HEK293 (cell line): Measurements from ENCODE around the gene LINC00237.

Experiments
- CTCF ChIA-PET: fragments of 350-600 bp; formaldehyde crosslinking; extraction: SDS; loops from one replicate; lab custom pipeline; 2021; ENCODE audit warnings: antibody characterized with exemption; lab: Yijun Ruan, JAX
- POLR2A ChIA-PET: fragments of 300-600 bp; formaldehyde crosslinking; extraction: SDS; loops from one replicate; lab custom pipeline; 2020; ENCODE audit warnings: antibody characterized with exemption, inconsistent platforms; lab: Yijun Ruan, JAX
- H3K27ac ChIP-seq: fragments of 200-500 bp; sonication (Bioruptor generic); 2 replicates; pipeline ENCODE4 v1.5.1; 2014; ENCODE audit warnings: low read depth, low read length, control low read depth, inconsistent platforms; ENCODE audit errors: extremely low read depth
- H3K36me3 ChIP-seq, 2 experiments: fragments of 200-500 bp in 1 of 2; sonication (Bioruptor generic) in 1 of 2; 1 replicate in 1 of 2; 2 replicates in 1 of 2; pipeline ENCODE4 v1.5.1; 2014 to 2017; ENCODE audit warnings: inconsistent platforms in 2 of 2, low read length in 2 of 2; ENCODE audit not compliant: control insufficient read depth in 2 of 2, insufficient read depth in 1 of 2
- H3K4me1 ChIP-seq: fragments of 200-500 bp; sonication (Bioruptor generic); 2 replicates; pipeline ENCODE4 v1.5.1; 2014; ENCODE audit warnings: mild to moderate bottlenecking, low read length, inconsistent platforms; ENCODE audit not compliant: control insufficient read depth, insufficient read depth
- H3K4me3 ChIP-seq: 2 replicates; pipeline ENCODE4 v1.5.1; 2011; ENCODE audit warnings: low read depth, mild to moderate bottlenecking, control low read depth, low read length, moderate library complexity
- H3K9me3 ChIP-seq: fragments of 200-500 bp; sonication (Bioruptor generic); 2 replicates; pipeline ENCODE4 v1.5.1; 2014; ENCODE audit warnings: low read depth, low read length, inconsistent platforms; ENCODE audit not compliant: control insufficient read depth, insufficient read depth
- OVOL3 ChIP-seq: fragments of 450-650 bp; formaldehyde crosslinking; IDR thresholded peaks from 2 replicates; pipeline ENCODE4 v1.5.1; 2016; ENCODE audit warnings: missing biosample characterization, missing genetic modification characterization
- ZNF184 ChIP-seq: fragments of 450-650 bp; IDR thresholded peaks from 2 replicates; pipeline ENCODE4 v1.5.1; 2018; ENCODE audit warnings: missing biosample characterization, mild to moderate bottlenecking, missing genetic modification characterization
- ZNF311 ChIP-seq: fragments of 450-650 bp; formaldehyde crosslinking; IDR thresholded peaks from 2 replicates; pipeline ENCODE4 v1.5.1; 2017; ENCODE audit warnings: missing biosample characterization, missing genetic modification characterization, borderline replicate concordance
- ZNF433 ChIP-seq: fragments of 450-650 bp; formaldehyde crosslinking; IDR thresholded peaks from 2 replicates; pipeline ENCODE4 v1.5.1; 2016; ENCODE audit warnings: missing biosample characterization, missing genetic modification characterization, low read depth
- ZNF623 ChIP-seq: fragments of 450-650 bp; formaldehyde crosslinking; IDR thresholded peaks from 2 replicates; pipeline ENCODE4 v1.5.1; 2016; ENCODE audit warnings: missing biosample characterization, missing genetic modification characterization
- TF ChIP-seq, protein P1 (sequence below): fragments of 450-650 bp; IDR thresholded peaks from 2 replicates; pipeline ENCODE4 v1.5.1; 2018; ENCODE audit warnings: missing biosample characterization, missing genetic modification characterization
- TF ChIP-seq, protein P2 (sequence below): fragments of 450-650 bp; formaldehyde crosslinking; IDR thresholded peaks from 2 replicates; pipeline ENCODE4 v1.5.1; 2016; ENCODE audit warnings: missing biosample characterization, missing genetic modification characterization
- TF ChIP-seq, protein P3 (sequence below): fragments of 450-650 bp; formaldehyde crosslinking; IDR thresholded peaks from 2 replicates; pipeline ENCODE4 v1.5.1; 2017; ENCODE audit warnings: missing biosample characterization, missing genetic modification characterization
- TF ChIP-seq, protein P4 (sequence below): fragments of 450-650 bp; formaldehyde crosslinking; IDR thresholded peaks from 2 replicates; pipeline ENCODE4 v1.5.1; 2016; ENCODE audit warnings: missing biosample characterization, missing genetic modification characterization, low read depth
- TF ChIP-seq, protein P5 (sequence below): fragments of 450-650 bp; formaldehyde crosslinking; IDR thresholded peaks from 2 replicates; pipeline ENCODE4 v1.5.1; 2016; ENCODE audit warnings: missing biosample characterization, missing genetic modification characterization
- TF ChIP-seq, protein P6 (sequence below): fragments of 450-650 bp; formaldehyde crosslinking; IDR thresholded peaks from 2 replicates; pipeline ENCODE4 v1.5.1; 2016; ENCODE audit warnings: missing biosample characterization, missing genetic modification characterization
- TF ChIP-seq, protein P7 (sequence below): fragments of 450-650 bp; IDR thresholded peaks from 2 replicates; pipeline ENCODE4 v1.5.1; 2018; ENCODE audit warnings: missing biosample characterization, mild to moderate bottlenecking, missing genetic modification characterization

Gene LINC00237

DNA sequence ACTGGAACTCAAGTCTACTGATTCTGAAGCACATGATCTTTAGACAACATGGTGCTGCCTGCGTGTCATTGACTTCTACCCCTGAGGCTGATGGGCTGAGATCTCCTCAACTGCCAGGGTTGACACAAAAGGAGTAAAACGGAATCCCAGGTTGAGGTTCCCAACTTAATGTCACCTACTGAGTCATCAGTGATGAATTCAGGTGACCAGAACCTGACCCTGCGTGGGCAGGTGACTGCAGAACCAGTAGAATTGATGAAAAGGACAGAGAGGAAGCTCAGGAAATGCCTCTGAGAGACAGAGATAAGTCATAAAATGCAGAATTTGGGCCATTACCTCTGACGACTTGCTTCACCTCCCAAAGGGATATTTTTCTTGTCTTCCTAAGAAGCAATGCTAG lies 12.0 kb upstream of the LINC00237 start (continued):
- TF ChIP-seq, protein P1, sequence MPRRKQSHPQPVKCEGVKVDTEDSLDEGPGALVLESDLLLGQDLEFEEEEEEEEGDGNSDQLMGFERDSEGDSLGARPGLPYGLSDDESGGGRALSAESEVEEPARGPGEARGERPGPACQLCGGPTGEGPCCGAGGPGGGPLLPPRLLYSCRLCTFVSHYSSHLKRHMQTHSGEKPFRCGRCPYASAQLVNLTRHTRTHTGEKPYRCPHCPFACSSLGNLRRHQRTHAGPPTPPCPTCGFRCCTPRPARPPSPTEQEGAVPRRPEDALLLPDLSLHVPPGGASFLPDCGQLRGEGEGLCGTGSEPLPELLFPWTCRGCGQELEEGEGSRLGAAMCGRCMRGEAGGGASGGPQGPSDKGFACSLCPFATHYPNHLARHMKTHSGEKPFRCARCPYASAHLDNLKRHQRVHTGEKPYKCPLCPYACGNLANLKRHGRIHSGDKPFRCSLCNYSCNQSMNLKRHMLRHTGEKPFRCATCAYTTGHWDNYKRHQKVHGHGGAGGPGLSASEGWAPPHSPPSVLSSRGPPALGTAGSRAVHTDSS (tag by site-specific recombination) = no peak
- TF ChIP-seq ZNF184 (no peak), OVOL3 (tag by site-specific recombination) (no peak)
- TF ChIP-seq, protein P2, sequence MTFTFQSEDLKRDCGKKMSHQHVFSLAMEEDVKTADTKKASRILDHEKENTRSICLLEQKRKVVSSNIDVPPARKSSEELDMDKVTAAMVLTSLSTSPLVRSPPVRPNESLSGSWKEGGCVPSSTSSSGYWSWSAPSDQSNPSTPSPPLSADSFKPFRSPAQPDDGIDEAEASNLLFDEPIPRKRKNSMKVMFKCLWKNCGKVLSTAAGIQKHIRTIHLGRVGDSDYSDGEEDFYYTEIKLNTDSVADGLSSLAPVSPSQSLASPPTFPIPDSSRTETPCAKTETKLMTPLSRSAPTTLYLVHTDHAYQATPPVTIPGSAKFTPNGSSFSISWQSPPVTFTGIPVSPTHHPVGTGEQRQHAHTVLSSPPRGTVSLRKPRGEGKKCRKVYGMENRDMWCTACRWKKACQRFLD (tag by site-specific recombination) = no peak
- TF ChIP-seq, protein P3, sequence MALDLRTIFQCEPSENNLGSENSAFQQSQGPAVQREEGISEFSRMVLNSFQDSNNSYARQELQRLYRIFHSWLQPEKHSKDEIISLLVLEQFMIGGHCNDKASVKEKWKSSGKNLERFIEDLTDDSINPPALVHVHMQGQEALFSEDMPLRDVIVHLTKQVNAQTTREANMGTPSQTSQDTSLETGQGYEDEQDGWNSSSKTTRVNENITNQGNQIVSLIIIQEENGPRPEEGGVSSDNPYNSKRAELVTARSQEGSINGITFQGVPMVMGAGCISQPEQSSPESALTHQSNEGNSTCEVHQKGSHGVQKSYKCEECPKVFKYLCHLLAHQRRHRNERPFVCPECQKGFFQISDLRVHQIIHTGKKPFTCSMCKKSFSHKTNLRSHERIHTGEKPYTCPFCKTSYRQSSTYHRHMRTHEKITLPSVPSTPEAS = no peak

DNA sequence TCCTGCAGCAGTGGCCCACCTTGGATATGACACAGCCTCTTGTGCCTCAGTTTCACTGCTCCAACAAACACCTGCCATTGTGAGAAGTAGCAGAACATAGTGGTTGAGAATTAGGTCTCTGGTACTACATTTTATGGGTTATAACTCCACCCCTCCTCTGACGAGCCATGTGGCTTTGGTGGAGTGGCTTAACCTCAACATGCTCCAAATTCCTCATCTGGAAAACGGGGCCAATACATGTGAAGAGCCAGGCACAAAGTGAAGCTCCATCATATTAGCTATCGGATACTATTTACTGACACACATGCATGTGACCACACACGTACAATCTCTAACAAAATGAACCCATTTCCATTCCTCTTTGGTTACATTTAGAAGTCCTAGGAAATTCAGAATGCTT lies 11.4 kb upstream of the LINC00237 start:
- ChIA-PET POLR2A (no interaction called here), CTCF (interaction anchor here (0.8 kb wide), 1 partner anchor 32 kb away, joined by 3 read pairs; no protein-coding TSS in a partner anchor)
- Histone ChIP-seq H3K9me3 (no peaks in the 10 kb centered on the region), H3K4me1 (no peaks in the 10 kb centered on the region), H3K4me3 (no peak overlapping the region), H3K36me3 (no peaks in the 10 kb centered on the region), H3K27ac (no peak overlapping the region)
- TF ChIP-seq, protein P4, sequence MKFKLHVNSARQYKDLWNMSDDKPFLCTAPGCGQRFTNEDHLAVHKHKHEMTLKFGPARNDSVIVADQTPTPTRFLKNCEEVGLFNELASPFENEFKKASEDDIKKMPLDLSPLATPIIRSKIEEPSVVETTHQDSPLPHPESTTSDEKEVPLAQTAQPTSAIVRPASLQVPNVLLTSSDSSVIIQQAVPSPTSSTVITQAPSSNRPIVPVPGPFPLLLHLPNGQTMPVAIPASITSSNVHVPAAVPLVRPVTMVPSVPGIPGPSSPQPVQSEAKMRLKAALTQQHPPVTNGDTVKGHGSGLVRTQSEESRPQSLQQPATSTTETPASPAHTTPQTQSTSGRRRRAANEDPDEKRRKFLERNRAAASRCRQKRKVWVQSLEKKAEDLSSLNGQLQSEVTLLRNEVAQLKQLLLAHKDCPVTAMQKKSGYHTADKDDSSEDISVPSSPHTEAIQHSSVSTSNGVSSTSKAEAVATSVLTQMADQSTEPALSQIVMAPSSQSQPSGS = no peak

DNA sequence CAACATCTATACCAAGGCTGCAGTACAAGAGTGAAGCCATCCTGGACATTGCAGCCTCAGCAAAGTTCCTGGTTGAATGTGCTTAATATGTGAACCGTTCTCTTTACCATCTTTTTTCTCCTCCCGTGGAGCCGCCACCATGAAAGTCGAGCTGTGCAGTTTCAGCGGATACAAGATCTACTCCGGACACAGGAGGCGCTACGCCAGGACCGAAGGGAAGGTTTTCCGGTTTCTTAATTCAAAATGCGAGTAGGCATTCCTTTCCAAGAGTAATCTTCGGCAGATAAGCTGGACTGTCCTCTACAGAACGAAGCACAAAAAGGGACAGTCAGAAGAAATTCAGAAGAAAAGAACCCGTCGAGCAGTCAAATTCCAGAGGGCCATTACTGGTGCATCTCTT lies 8.4 kb upstream of the LINC00237 start:
- Histone ChIP-seq H3K9me3 (no peaks in the 10 kb centered on the region), H3K36me3 (no peaks in the 10 kb centered on the region), H3K27ac (no peak overlapping the region), H3K4me1 (no peaks in the 10 kb centered on the region), H3K4me3 (no peak overlapping the region)
- TF ChIP-seq, protein P5, sequence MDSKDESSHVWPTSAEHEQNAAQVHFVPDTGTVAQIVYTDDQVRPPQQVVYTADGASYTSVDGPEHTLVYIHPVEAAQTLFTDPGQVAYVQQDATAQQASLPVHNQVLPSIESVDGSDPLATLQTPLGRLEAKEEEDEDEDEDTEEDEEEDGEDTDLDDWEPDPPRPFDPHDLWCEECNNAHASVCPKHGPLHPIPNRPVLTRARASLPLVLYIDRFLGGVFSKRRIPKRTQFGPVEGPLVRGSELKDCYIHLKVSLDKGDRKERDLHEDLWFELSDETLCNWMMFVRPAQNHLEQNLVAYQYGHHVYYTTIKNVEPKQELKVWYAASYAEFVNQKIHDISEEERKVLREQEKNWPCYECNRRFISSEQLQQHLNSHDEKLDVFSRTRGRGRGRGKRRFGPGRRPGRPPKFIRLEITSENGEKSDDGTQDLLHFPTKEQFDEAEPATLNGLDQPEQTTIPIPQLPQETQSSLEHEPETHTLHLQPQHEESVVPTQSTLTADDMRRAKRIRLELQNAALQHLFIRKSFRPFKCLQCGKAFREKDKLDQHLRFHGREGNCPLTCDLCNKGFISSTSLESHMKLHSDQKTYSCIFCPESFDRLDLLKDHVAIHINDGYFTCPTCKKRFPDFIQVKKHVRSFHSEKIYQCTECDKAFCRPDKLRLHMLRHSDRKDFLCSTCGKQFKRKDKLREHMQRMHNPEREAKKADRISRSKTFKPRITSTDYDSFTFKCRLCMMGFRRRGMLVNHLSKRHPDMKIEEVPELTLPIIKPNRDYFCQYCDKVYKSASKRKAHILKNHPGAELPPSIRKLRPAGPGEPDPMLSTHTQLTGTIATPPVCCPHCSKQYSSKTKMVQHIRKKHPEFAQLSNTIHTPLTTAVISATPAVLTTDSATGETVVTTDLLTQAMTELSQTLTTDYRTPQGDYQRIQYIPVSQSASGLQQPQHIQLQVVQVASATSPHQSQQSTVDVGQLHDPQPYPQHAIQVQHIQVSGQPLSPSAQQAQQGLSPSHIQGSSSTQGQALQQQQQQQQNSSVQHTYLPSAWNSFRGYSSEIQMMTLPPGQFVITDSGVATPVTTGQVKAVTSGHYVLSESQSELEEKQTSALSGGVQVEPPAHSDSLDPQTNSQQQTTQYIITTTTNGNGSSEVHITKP (tag by site-specific recombination) = no peak
- TF ChIP-seq, protein P6, sequence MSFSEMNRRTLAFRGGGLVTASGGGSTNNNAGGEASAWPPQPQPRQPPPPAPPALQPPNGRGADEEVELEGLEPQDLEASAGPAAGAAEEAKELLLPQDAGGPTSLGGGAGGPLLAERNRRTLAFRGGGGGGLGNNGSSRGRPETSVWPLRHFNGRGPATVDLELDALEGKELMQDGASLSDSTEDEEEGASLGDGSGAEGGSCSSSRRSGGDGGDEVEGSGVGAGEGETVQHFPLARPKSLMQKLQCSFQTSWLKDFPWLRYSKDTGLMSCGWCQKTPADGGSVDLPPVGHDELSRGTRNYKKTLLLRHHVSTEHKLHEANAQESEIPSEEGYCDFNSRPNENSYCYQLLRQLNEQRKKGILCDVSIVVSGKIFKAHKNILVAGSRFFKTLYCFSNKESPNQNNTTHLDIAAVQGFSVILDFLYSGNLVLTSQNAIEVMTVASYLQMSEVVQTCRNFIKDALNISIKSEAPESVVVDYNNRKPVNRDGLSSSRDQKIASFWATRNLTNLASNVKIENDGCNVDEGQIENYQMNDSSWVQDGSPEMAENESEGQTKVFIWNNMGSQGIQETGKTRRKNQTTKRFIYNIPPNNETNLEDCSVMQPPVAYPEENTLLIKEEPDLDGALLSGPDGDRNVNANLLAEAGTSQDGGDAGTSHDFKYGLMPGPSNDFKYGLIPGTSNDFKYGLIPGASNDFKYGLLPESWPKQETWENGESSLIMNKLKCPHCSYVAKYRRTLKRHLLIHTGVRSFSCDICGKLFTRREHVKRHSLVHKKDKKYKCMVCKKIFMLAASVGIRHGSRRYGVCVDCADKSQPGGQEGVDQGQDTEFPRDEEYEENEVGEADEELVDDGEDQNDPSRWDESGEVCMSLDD (tag by site-specific recombination) = no peak
- TF ChIP-seq ZNF311 (tag by site-specific recombination) (no peak), ZNF623 (tag by site-specific recombination) (no peak), ZNF433 (tag by site-specific recombination) (no peak)
- TF ChIP-seq, protein P7, sequence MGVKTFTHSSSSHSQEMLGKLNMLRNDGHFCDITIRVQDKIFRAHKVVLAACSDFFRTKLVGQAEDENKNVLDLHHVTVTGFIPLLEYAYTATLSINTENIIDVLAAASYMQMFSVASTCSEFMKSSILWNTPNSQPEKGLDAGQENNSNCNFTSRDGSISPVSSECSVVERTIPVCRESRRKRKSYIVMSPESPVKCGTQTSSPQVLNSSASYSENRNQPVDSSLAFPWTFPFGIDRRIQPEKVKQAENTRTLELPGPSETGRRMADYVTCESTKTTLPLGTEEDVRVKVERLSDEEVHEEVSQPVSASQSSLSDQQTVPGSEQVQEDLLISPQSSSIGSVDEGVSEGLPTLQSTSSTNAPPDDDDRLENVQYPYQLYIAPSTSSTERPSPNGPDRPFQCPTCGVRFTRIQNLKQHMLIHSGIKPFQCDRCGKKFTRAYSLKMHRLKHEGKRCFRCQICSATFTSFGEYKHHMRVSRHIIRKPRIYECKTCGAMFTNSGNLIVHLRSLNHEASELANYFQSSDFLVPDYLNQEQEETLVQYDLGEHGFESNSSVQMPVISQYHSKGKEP (tag by site-specific recombination) = no peak
- POLR2A ChIA-PET = no interaction called here
- CTCF ChIA-PET = interaction anchor here (0.6 to 0.7 kb wide), 3 partner anchors 378 to 492 kb away, joined by 3 to 4 read pairs (median 4); no protein-coding TSS in a partner anchor
